ENCODE results near the gene ACTN2.
A peak's percentile ranks its signal among the peaks of the same experiment; 100 is the strongest.

The ACTN2 gene

GRCh38 chr1:236785477-236785876, 99.2 kb downstream of the ACTN2 start:
- DNase-seq: no peak

- DNase-seq: no peak
Observed at GRCh38 chr1:236786453-236786852, 100.2 kb downstream of the ACTN2 start.

- DNase-seq: no peak
Observed at GRCh38 chr1:236794585-236795034, 108.3 kb downstream of the ACTN2 start.

- peak; percentile 99 for DNase-seq
Observed at GRCh38 chr1:236795035-236795756, 108.9 kb downstream of the ACTN2 start, which contains the start of gene MTR. TSS of gene MTR (plus strand) at chr1:236795292. CDS start at chr1:236795704, 412 bp downstream.

GRCh38 chr1:236795757-236796667, 109.7 kb downstream of the ACTN2 start:
- peak; percentile 50 for DNase-seq

- DNase-seq: no peak
Observed at GRCh38 chr1:236799001-236799400, 112.7 kb downstream of the ACTN2 start.

GRCh38 chr1:236800002-236800620, 113.8 kb downstream of the ACTN2 start:
- DNase-seq: peak; percentile 3

- no peak for DNase-seq
Observed at GRCh38 chr1:236800623-236801022, 114.3 kb downstream of the ACTN2 start.

GRCh38 chr1:236802264-236802663, 116.0 kb downstream of the ACTN2 start:
- no peak for DNase-seq

GRCh38 chr1:236806634-236807033, 120.3 kb downstream of the ACTN2 start:
- no peak for DNase-seq

GRCh38 chr1:236808005-236808404, 121.7 kb downstream of the ACTN2 start:
- peak; percentile 5 for DNase-seq

- DNase-seq: no peak
Observed at GRCh38 chr1:236808564-236809130, 122.3 kb downstream of the ACTN2 start.

GRCh38 chr1:236809148-236809547, 122.8 kb downstream of the ACTN2 start:
- DNase-seq: no peak

GRCh38 chr1:236810018-236810417, 123.7 kb downstream of the ACTN2 start:
- no peak for DNase-seq

- no peak for DNase-seq
Observed at GRCh38 chr1:236812334-236813030, 126.2 kb downstream of the ACTN2 start.
